HL-60 (cell line): Measurements from ENCODE around the gene SEC14L5.

Experiments
- DNase-seq, 2 experiments: peaks; one replicate each; pipeline ENCODE4 v3.0.0-alpha.2; 2010 to 2020; ENCODE audit warnings: low read depth in 1 of 2, low spot score in 1 of 2
- H3K27ac ChIP-seq: fragments of 250-450 bp; sonication (Bioruptor Pico); replicated peaks from 2 replicates; pipeline ENCODE4 v1.5.1; 2020; ENCODE audit warnings: mild to moderate bottlenecking, moderate library complexity
- H3K27me3 ChIP-seq: fragments of 250-450 bp; sonication (Bioruptor Pico); 2 replicates; pipeline ENCODE4 v1.5.1; 2021; ENCODE audit warnings: mild to moderate bottlenecking, moderate library complexity; ENCODE audit not compliant: insufficient read depth, poor library complexity, severe bottlenecking
- H3K4me3 ChIP-seq: replicated peaks from 2 replicates; pipeline ENCODE4 v1.5.1; 2011; ENCODE audit warnings: mild to moderate bottlenecking, control low read depth, low read length; ENCODE audit not compliant: insufficient read depth
- CTCF ChIP-seq: IDR thresholded peaks from one replicate; pipeline ENCODE4 v1.5.1; 2011; ENCODE audit warnings: low read length, control low read depth, inconsistent platforms; ENCODE audit not compliant: insufficient read depth
- GABPA ChIP-seq: IDR thresholded peaks from 2 replicates; pipeline ENCODE4 v1.6.1; 2012; ENCODE audit warnings: low read depth
- POLR2AphosphoS5 ChIP-seq: IDR thresholded peaks from 2 replicates; pipeline ENCODE4 v1.6.1; 2012; ENCODE audit warnings: low read depth
- REST ChIP-seq: IDR thresholded peaks from 2 replicates; pipeline ENCODE4 v1.6.1; 2012; ENCODE audit warnings: low read depth; ENCODE audit not compliant: insufficient replicate concordance
- SPI1 ChIP-seq: IDR thresholded peaks from 2 replicates; pipeline ENCODE4 v1.6.1; 2012; ENCODE audit warnings: low read depth, mild to moderate bottlenecking, borderline replicate concordance

SEC14L5 gene

GRCh38 chr16:4922721-4923342, 35.3 kb upstream of the SEC14L5 start:
- no peak for TF ChIP-seq REST
- no peak for TF ChIP-seq CTCF
- TF ChIP-seq POLR2AphosphoS5: no peak
- no peak overlapping the region for H3K27ac ChIP-seq
- no peak for DNase-seq
- no peak overlapping the region for H3K4me3 ChIP-seq
- H3K27me3 ChIP-seq: no peaks in the 10 kb centered on the region

- no peak overlapping the region for H3K4me3 ChIP-seq
- DNase-seq: no peak
- no peak for TF ChIP-seq GABPA
- TF ChIP-seq SPI1: no peak
- no peak for TF ChIP-seq POLR2AphosphoS5
- TF ChIP-seq REST: no peak
- no peak for TF ChIP-seq CTCF
- H3K27ac ChIP-seq: no peak overlapping the region
- no peaks in the 10 kb centered on the region for H3K27me3 ChIP-seq
These were observed 34.3 kb upstream of the SEC14L5 start for GRCh38 chr16:4923853-4924252.

GRCh38 chr16:4924593-4925292, 33.4 kb upstream of the SEC14L5 start:
- Histone ChIP-seq H3K4me3 (no peak overlapping the region), H3K27me3 (no peaks in the 10 kb centered on the region), H3K27ac (no peak overlapping the region)
- no peak for DNase-seq
- TF ChIP-seq SPI1 (no peak), GABPA (no peak), REST (no peak), POLR2AphosphoS5 (no peak), CTCF (no peak)
